SK-N-SH (cell line): ENCODE data around the gene KCTD21. TPM values are rescaled to one million over a fixed set of nuclear protein-coding genes. Genes with fewer than 3 reads are reported as not detected.

Experiments
- CTCF ChIA-PET: fragments of 300-600, 350-600 bp; formaldehyde crosslinking; extraction: SDS; loops from one replicate; lab custom pipeline; 2021; lab: Yijun Ruan, JAX
- POLR2A ChIA-PET: fragments of 350-600 bp; sonication (Branson Sonifier 250); formaldehyde crosslinking; extraction: SDS; loops from one replicate; lab custom pipeline; 2020; ENCODE audit warnings: antibody characterized with exemption, inconsistent platforms; lab: Yijun Ruan, JAX
- DNase-seq: peaks from one replicate; pipeline ENCODE4 v3.0.0; 2012
- H2AFZ ChIP-seq: fragments of 200-600 bp; sonication (generic); 2 replicates; pipeline ENCODE4 v1.8.1; 2016; ENCODE audit warnings: antibody characterized with exemption, mild to moderate bottlenecking, low read depth
- H3F3A ChIP-seq: fragments of 200-600 bp; sonication (generic); replicated peaks from 2 replicates; pipeline ENCODE3; 2016; ENCODE audit warnings: antibody characterized with exemption, mild to moderate bottlenecking; ENCODE audit not compliant: insufficient read depth
- H3K27ac ChIP-seq, 2 experiments: fragments of 200-500 bp in 1 of 2; fragments of 200-600 bp in 1 of 2; sonication (Bioruptor generic) in 1 of 2; sonication (generic), shearing (Covaris generic) in 1 of 2; 2 replicates each; pipeline versions ENCODE4 v1.5.1 to v1.6.1; 2014 to 2016; ENCODE audit warnings: low read depth in 2 of 2, inconsistent platforms in 1 of 2, low read length in 1 of 2, mild to moderate bottlenecking in 1 of 2, mixed read lengths in 1 of 2
- H3K27me3 ChIP-seq: fragments of 200-600 bp; sonication (generic), shearing (Covaris generic); 2 replicates; pipeline ENCODE4 v1.6.1; 2016; ENCODE audit warnings: mixed run types; ENCODE audit not compliant: insufficient read depth
- H3K36me3 ChIP-seq, 2 experiments: fragments of 200-500 bp in 1 of 2; fragments of 200-600 bp in 1 of 2; sonication (Bioruptor generic) in 1 of 2; sonication (generic) in 1 of 2; replicated peaks in 1 of 2; 2 replicates each; pipeline versions ENCODE3 to v1.5.1; 2014 to 2016; ENCODE audit warnings: low read length in 1 of 2, mild to moderate bottlenecking in 1 of 2; ENCODE audit not compliant: insufficient read depth in 2 of 2, control insufficient read depth in 1 of 2
- H3K4me1 ChIP-seq, 2 experiments: fragments of 200-500 bp in 1 of 2; fragments of 200-600 bp in 1 of 2; sonication (Bioruptor generic) in 1 of 2; sonication (generic), shearing (Covaris generic) in 1 of 2; 2 replicates each; pipeline versions ENCODE4 v1.5.1 to v1.6.1; 2014 to 2016; ENCODE audit warnings: low read depth in 1 of 2, low read length in 1 of 2, mixed run types in 1 of 2; ENCODE audit not compliant: insufficient read depth in 2 of 2, control insufficient read depth in 1 of 2
- H3K4me2 ChIP-seq: fragments of 200-600 bp; sonication (generic), shearing (Covaris generic); 2 replicates; pipeline ENCODE4 v1.6.1; 2017; ENCODE audit warnings: mixed run types
- H3K4me3 ChIP-seq, 2 experiments: fragments of 200-500 bp in 1 of 2; fragments of 200-600 bp in 1 of 2; sonication (Bioruptor generic) in 1 of 2; sonication (generic), shearing (Covaris generic) in 1 of 2; 2 replicates each; pipeline versions ENCODE4 v1.5.1 to v1.8.1; 2014 to 2016; ENCODE audit warnings: low read depth in 2 of 2, inconsistent platforms in 1 of 2, low read length in 1 of 2, mild to moderate bottlenecking in 1 of 2, mixed read lengths in 1 of 2, moderate library complexity in 1 of 2
- H3K79me2 ChIP-seq: fragments of 200-600 bp; sonication (generic); 2 replicates; pipeline ENCODE4 v1.8.1; 2017; ENCODE audit warnings: mild to moderate bottlenecking; ENCODE audit not compliant: insufficient read depth
- H3K9ac ChIP-seq: fragments of 200-600 bp; sonication (generic); 2 replicates; pipeline ENCODE4 v1.6.1; 2017; ENCODE audit warnings: mixed run types
- H3K9me2 ChIP-seq: fragments of 200-600 bp; sonication (generic); 2 replicates; pipeline ENCODE4 v1.6.1; 2017; ENCODE audit warnings: mixed run types
- H3K9me3 ChIP-seq: fragments of 200-600 bp; sonication (generic); 2 replicates; pipeline ENCODE4 v1.6.1; 2017; ENCODE audit warnings: mixed run types, mild to moderate bottlenecking, moderate library complexity
- H4K20me1 ChIP-seq: fragments of 200-600 bp; sonication (generic); 2 replicates; pipeline ENCODE4 v1.6.1; 2017; ENCODE audit warnings: mild to moderate bottlenecking, mixed run types; ENCODE audit not compliant: insufficient read depth
- CHD2 ChIP-seq: fragments of 150-350 bp; IDR thresholded peaks from 2 replicates; pipeline ENCODE4 v1.6.1; 2018; ENCODE audit warnings: low read length; ENCODE audit not compliant: partially characterized antibody
- ELF1 ChIP-seq: IDR thresholded peaks from 2 replicates; pipeline ENCODE4 v1.4.0; 2012
- FOSL2 ChIP-seq: IDR thresholded peaks from 2 replicates; pipeline ENCODE4 v1.4.0; 2012; ENCODE audit warnings: low read depth, mild to moderate bottlenecking, moderate library complexity, borderline replicate concordance
- GABPA ChIP-seq: IDR thresholded peaks from 2 replicates; pipeline ENCODE4 v1.4.0; 2012; ENCODE audit warnings: low read depth, mild to moderate bottlenecking
- GATA2 ChIP-seq: sonication (generic); formaldehyde crosslinking; IDR thresholded peaks from 2 replicates; pipeline ENCODE4 v1.5.0; 2020; ENCODE audit warnings: mild to moderate bottlenecking, missing genetic modification reagents
- JUND ChIP-seq: IDR thresholded peaks from 2 replicates; pipeline ENCODE4 v1.4.0; 2012
- MEF2A ChIP-seq: IDR thresholded peaks from 2 replicates; pipeline ENCODE4 v1.4.0; 2012; ENCODE audit warnings: low read depth, borderline replicate concordance
- MXI1 ChIP-seq: IDR thresholded peaks from 2 replicates; pipeline ENCODE4 v1.6.1; 2012; ENCODE audit warnings: mild to moderate bottlenecking, low read depth, low read length, improper control_type of control experiment
- NFIC ChIP-seq: IDR thresholded peaks from 2 replicates; pipeline ENCODE4 v1.4.0; 2012; ENCODE audit warnings: borderline replicate concordance
- NRF1 ChIP-seq: IDR thresholded peaks from 2 replicates; pipeline ENCODE4 v1.6.1; 2012; ENCODE audit warnings: low read depth, mild to moderate bottlenecking, low read length
- PBX3 ChIP-seq: IDR thresholded peaks from 2 replicates; pipeline ENCODE4; 2012
- RCOR1 ChIP-seq: fragments of 150-350 bp; IDR thresholded peaks from 2 replicates; pipeline ENCODE4 v1.6.1; 2017; ENCODE audit warnings: antibody characterized with exemption, low read length
- REST ChIP-seq: IDR thresholded peaks from 2 replicates; pipeline ENCODE4 v1.6.1; 2012; ENCODE audit warnings: mild to moderate bottlenecking, low read depth, low read length, moderate library complexity
- SMC3 ChIP-seq: IDR thresholded peaks from 2 replicates; pipeline ENCODE4 v1.6.1; 2012; ENCODE audit warnings: low read depth, low read length, improper control_type of control experiment
- YY1 ChIP-seq: IDR thresholded peaks from 2 replicates; pipeline ENCODE4 v1.4.0; 2012; ENCODE audit warnings: low read depth, mild to moderate bottlenecking
- WGBS: methylation state at CpG from one replicate; pipeline ENCODE4 v1.1.6; 2017; ENCODE audit warnings: low lambda C conversion rate; 5-methylcytosine and 5-hydroxymethylcytosine counted together
- polyA plus RNA-seq, 3 experiments: library from polyadenylated mRNA; depleted of rRNA; stranded (reverse); fragments of >200 nt; gene quantifications; 2 replicates each; pipeline ENCODE4 v1.2.3, GENCODE V29; 2012
- TF ChIP-seq, protein P1 (sequence below): fragments of 150-350 bp; IDR thresholded peaks from 2 replicates; pipeline ENCODE4 v1.6.1; 2017; ENCODE audit warnings: antibody characterized with exemption, low read length, low read depth, borderline replicate concordance

KCTD21 gene
- polyA plus RNA-seq, 1 of the 3 experiments (the other 2 are of a cell fraction), result 5.0 TPM

- no peaks in the 10 kb centered on the region for H3K9me3 ChIP-seq
- H3K9ac ChIP-seq, result no peak overlapping the region
- ChIA-PET POLR2A (no interaction called here), CTCF (no interaction called here)
- no peak overlapping the region for H3K4me2 ChIP-seq
- H3K36me3 ChIP-seq, result peaks cover 0 to 37% of the 10 kb centered on the region in 2 experiments
- H3K79me2 ChIP-seq, result peaks cover 7% of the 10 kb centered on the region; the same call in 1 of the 2 replicates
- no peak overlapping the region for H2AFZ ChIP-seq
- no peak overlapping the region for H3K27ac ChIP-seq
- no peak overlapping the region for H3K4me3 ChIP-seq
- no peak for DNase-seq
- no peaks in the 10 kb centered on the region for H4K20me1 ChIP-seq
- no peaks in the 10 kb centered on the region for H3F3A ChIP-seq
- H3K4me1 ChIP-seq, result no peaks in the 10 kb centered on the region; a peak in 1 of 4 replicates
- H3K27me3 ChIP-seq, result no peaks in the 10 kb centered on the region
- WGBS, result 100% methylated on average over 3 of the region's 13 CpGs
- H3K9me2 ChIP-seq, result no peaks in the 10 kb centered on the region
- TF ChIP-seq NRF1, result no peak
- TF ChIP-seq YY1, result no peak
- no peak for TF ChIP-seq CHD2
- TF ChIP-seq SMC3, result no peak
- TF ChIP-seq RCOR1, result no peak
- TF ChIP-seq ELF1, result no peak
- TF ChIP-seq REST, result no peak
- no peak for TF ChIP-seq JUND
- no peak for TF ChIP-seq GABPA
- TF ChIP-seq MXI1, result no peak
- TF ChIP-seq FOSL2, result no peak
- TF ChIP-seq, protein P1, sequence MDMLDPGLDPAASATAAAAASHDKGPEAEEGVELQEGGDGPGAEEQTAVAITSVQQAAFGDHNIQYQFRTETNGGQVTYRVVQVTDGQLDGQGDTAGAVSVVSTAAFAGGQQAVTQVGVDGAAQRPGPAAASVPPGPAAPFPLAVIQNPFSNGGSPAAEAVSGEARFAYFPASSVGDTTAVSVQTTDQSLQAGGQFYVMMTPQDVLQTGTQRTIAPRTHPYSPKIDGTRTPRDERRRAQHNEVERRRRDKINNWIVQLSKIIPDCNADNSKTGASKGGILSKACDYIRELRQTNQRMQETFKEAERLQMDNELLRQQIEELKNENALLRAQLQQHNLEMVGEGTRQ, result no peak
- no peak for TF ChIP-seq PBX3
- no peak for TF ChIP-seq MEF2A
- no peak for TF ChIP-seq NFIC
- TF ChIP-seq GATA2 (CRISPR knock-in tag), result no peak
Observed at GRCh38 chr11:78200553-78200952, 12.1 kb upstream of the KCTD21 start.
